HG03342 (cell line): ENCODE results near the gene ADAM11.
A peak's percentile ranks its signal among the peaks of the same experiment; 100 is the strongest.

Experiments
- ATAC-seq: cut with Tn5 transposase; IDR thresholded peaks from one replicate; pipeline ENCODE4 v1.9.1; 2021; ENCODE audit warnings: mild to moderate bottlenecking, moderate library complexity; ENCODE audit not compliant: unreplicated experiment

The ADAM11 gene

GRCh38 chr17:44775136-44775837 is 16.5 kb downstream of the ADAM11 start:
- ATAC-seq = peak; percentile 91

- ATAC-seq = no peak
These were observed 17.2 kb downstream of the ADAM11 start for GRCh38 chr17:44775838-44776621.

- no peak for ATAC-seq
These were observed 18.0 kb downstream of the ADAM11 start for GRCh38 chr17:44776628-44777393.

GRCh38 chr17:44777394-44778348 is 18.9 kb downstream of the ADAM11 start:
- ATAC-seq = no peak

- no peak for ATAC-seq
These were observed 19.9 kb downstream of the ADAM11 start for GRCh38 chr17:44778656-44779210.

GRCh38 chr17:44779211-44780025 is 20.6 kb downstream of the ADAM11 start:
- ATAC-seq = no peak

- no peak for ATAC-seq
These were observed 21.4 kb downstream of the ADAM11 start for GRCh38 chr17:44780161-44780560.

- no peak for ATAC-seq
These were observed 22.2 kb downstream of the ADAM11 start for GRCh38 chr17:44780845-44781480.

GRCh38 chr17:44781551-44782325 is 22.9 kb downstream of the ADAM11 start:
- no peak for ATAC-seq

GRCh38 chr17:44782326-44782850 is 23.6 kb downstream of the ADAM11 start:
- no peak for ATAC-seq

- no peak for ATAC-seq
These were observed 27.1 kb downstream of the ADAM11 start for GRCh38 chr17:44785921-44786320.

- ATAC-seq = no peak
These were observed 27.8 kb downstream of the ADAM11 start for GRCh38 chr17:44786551-44787081.

- ATAC-seq = no peak
These were observed 28.6 kb downstream of the ADAM11 start for GRCh38 chr17:44787271-44787940.

GRCh38 chr17:44788139-44788538 is 29.4 kb downstream of the ADAM11 start:
- no peak for ATAC-seq

GRCh38 chr17:44792276-44792675 is 33.5 kb downstream of the ADAM11 start:
- no peak for ATAC-seq

GRCh38 chr17:44793885-44794842 is 35.4 kb downstream of the ADAM11 start:
- ATAC-seq = no peak
